HG02852 (cell line): ENCODE measurements around the gene NIM1K.
"Not testable (repeated sequence)": the region's sequence is repeated elsewhere in the genome, so short reads cannot be mapped to it uniquely, and the experiment has no call there.

Experiments used
- ATAC-seq: cut with Tn5 transposase; IDR thresholded peaks from one replicate; pipeline ENCODE4 v1.9.1; 2021; ENCODE audit warnings: mild to moderate bottlenecking, moderate library complexity; ENCODE audit not compliant: unreplicated experiment

NIM1K gene

GRCh38 chr5:43183101-43183500 is 8.9 kb upstream of the NIM1K start:
- not testable (repeated sequence) for ATAC-seq

- ATAC-seq = no peak
These were observed 1.0 kb upstream of the NIM1K start for GRCh38 chr5:43190755-43191603.

GRCh38 chr5:43192558-43193180 is 644 bp downstream of the NIM1K start:
- ATAC-seq = peak; percentile 29

- ATAC-seq = peak; percentile 38
These were observed 1.3 kb downstream of the NIM1K start for GRCh38 chr5:43193181-43193893.

GRCh38 chr5:43193894-43194265 is 1.9 kb downstream of the NIM1K start:
- ATAC-seq = no peak

- ATAC-seq = no peak
These were observed 3.7 kb downstream of the NIM1K start for GRCh38 chr5:43195670-43196265.

- no peak for ATAC-seq
These were observed 5.5 kb downstream of the NIM1K start for GRCh38 chr5:43197535-43197934.

- peak; percentile 42 for ATAC-seq
These were observed 9.4 kb downstream of the NIM1K start for GRCh38 chr5:43201442-43201841.

GRCh38 chr5:43202380-43202779 is 10.4 kb downstream of the NIM1K start:
- ATAC-seq = no peak

- ATAC-seq = no peak
These were observed 11.3 kb downstream of the NIM1K start for GRCh38 chr5:43203373-43203772.

- no peak for ATAC-seq
These were observed 12.9 kb downstream of the NIM1K start for GRCh38 chr5:43204958-43205357.

- ATAC-seq = no peak
These were observed 15.6 kb downstream of the NIM1K start for GRCh38 chr5:43207601-43208000.

GRCh38 chr5:43208658-43209057 is 16.6 kb downstream of the NIM1K start:
- ATAC-seq = no peak

- no peak for ATAC-seq
These were observed 17.0 kb downstream of the NIM1K start for GRCh38 chr5:43209060-43209459.

- no peak for ATAC-seq
These were observed 17.8 kb downstream of the NIM1K start for GRCh38 chr5:43209833-43210232.

GRCh38 chr5:43210570-43210969 is 18.5 kb downstream of the NIM1K start:
- ATAC-seq = no peak

- no peak for ATAC-seq
These were observed 21.9 kb downstream of the NIM1K start for GRCh38 chr5:43213951-43214350.

- ATAC-seq = no peak
These were observed 23.1 kb downstream of the NIM1K start for GRCh38 chr5:43215073-43215631.

- no peak for ATAC-seq
These were observed 24.9 kb downstream of the NIM1K start for GRCh38 chr5:43216941-43217340.

GRCh38 chr5:43219120-43219519 is 27.1 kb downstream of the NIM1K start:
- ATAC-seq = no peak

- ATAC-seq = no peak
These were observed 29.5 kb downstream of the NIM1K start for GRCh38 chr5:43221502-43221901.
